Loucy (cell line): ENCODE measurements around the gene TOR4A.

Experiments used
- EZH2phosphoT487 ChIP-seq: fragments of 200-600 bp; IDR thresholded peaks from 2 replicates; pipeline ENCODE4 v1.6.1; 2018; ENCODE audit warnings: antibody characterized with exemption, mild to moderate bottlenecking, moderate library complexity, borderline replicate concordance
- TF ChIP-seq, protein P1 (sequence below): fragments of 200-600 bp; sonication (generic); conservative IDR thresholded peaks from 2 replicates; pipeline ENCODE4 v1.5.1; 2014; ENCODE audit warnings: mild to moderate bottlenecking, antibody characterized with exemption, low read length

DNA sequence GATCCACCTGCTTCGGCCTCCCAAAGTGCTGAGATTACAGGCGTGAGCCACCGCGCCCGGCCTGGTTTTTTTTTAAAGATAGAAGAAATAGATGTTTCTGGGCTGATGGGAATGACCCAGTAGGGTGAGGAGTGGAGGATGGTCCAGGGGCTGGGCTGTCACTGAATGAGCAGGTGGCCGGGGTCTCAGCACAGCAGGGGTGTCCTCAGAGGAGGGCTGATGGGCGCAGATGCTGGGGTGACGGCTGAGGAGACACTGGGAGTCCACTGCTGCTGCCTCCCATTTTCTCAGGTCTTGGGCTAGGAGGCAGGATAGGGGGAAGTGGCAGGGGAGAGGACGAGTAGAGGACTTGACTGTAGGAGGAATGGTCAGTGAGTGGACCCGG, 2.3 kb upstream of the TOR4A start:
- TF ChIP-seq EZH2phosphoT487: no peak
- TF ChIP-seq, protein P1, sequence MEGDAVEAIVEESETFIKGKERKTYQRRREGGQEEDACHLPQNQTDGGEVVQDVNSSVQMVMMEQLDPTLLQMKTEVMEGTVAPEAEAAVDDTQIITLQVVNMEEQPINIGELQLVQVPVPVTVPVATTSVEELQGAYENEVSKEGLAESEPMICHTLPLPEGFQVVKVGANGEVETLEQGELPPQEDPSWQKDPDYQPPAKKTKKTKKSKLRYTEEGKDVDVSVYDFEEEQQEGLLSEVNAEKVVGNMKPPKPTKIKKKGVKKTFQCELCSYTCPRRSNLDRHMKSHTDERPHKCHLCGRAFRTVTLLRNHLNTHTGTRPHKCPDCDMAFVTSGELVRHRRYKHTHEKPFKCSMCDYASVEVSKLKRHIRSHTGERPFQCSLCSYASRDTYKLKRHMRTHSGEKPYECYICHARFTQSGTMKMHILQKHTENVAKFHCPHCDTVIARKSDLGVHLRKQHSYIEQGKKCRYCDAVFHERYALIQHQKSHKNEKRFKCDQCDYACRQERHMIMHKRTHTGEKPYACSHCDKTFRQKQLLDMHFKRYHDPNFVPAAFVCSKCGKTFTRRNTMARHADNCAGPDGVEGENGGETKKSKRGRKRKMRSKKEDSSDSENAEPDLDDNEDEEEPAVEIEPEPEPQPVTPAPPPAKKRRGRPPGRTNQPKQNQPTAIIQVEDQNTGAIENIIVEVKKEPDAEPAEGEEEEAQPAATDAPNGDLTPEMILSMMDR: no peak
